HG02852 (cell line): ENCODE data around the gene TALDO1.
A peak's percentile ranks its signal among the peaks of the same experiment; 100 is the strongest.

Experiments
- ATAC-seq: cut with Tn5 transposase; IDR thresholded peaks from one replicate; pipeline ENCODE4 v1.9.1; 2021; ENCODE audit warnings: mild to moderate bottlenecking, moderate library complexity; ENCODE audit not compliant: unreplicated experiment

TALDO1 gene

GRCh38 chr11:786235-787083, 39.2 kb downstream of the TALDO1 start:
- ATAC-seq: no peak

GRCh38 chr11:787084-787675, 39.9 kb downstream of the TALDO1 start:
- no peak for ATAC-seq

- ATAC-seq: no peak
Observed at GRCh38 chr11:788009-788640, 40.9 kb downstream of the TALDO1 start.

GRCh38 chr11:788953-789940, 42.0 kb downstream of the TALDO1 start:
- ATAC-seq: no peak

- ATAC-seq: no peak
Observed at GRCh38 chr11:789943-790342, 42.7 kb downstream of the TALDO1 start, which contains the start of gene CEND1. CEND1 (minus strand) TSS chr11:790090; CDS start chr11:788576, 1,514 bp downstream.

GRCh38 chr11:790721-791564, 43.7 kb downstream of the TALDO1 start:
- no peak for ATAC-seq

GRCh38 chr11:791658-792534, 44.6 kb downstream of the TALDO1 start:
- ATAC-seq: no peak

GRCh38 chr11:792535-792821, 45.2 kb downstream of the TALDO1 start:
- no peak for ATAC-seq

GRCh38 chr11:792873-793272, 45.6 kb downstream of the TALDO1 start:
- no peak for ATAC-seq

GRCh38 chr11:793556-793955, 46.3 kb downstream of the TALDO1 start:
- no peak for ATAC-seq

GRCh38 chr11:794013-794765, 46.9 kb downstream of the TALDO1 start:
- ATAC-seq: no peak

GRCh38 chr11:794766-795633, 47.7 kb downstream of the TALDO1 start:
- no peak for ATAC-seq

- ATAC-seq: no peak
Observed at GRCh38 chr11:795634-796564, 48.6 kb downstream of the TALDO1 start.

GRCh38 chr11:796565-797295, 49.5 kb downstream of the TALDO1 start:
- ATAC-seq: no peak

GRCh38 chr11:797296-798092, 50.2 kb downstream of the TALDO1 start:
- ATAC-seq: peak; percentile 41
